K562 (cell line): ENCODE data around the gene MFAP3L.

Experiments used
- HNRNPL ChIP-seq: fragments of 200-400 bp; formaldehyde crosslinking; IDR thresholded peaks from 2 replicates; pipeline ENCODE4 v1.6.1; 2017; ENCODE audit warnings: low read depth, mild to moderate bottlenecking, low read length
- MYC ChIP-seq, 2 experiments: fragments of 250-450 bp in 1 of 2; sonication (Bioruptor Pico) in 1 of 2; IDR thresholded peaks; 2 replicates each; pipeline versions ENCODE4 v1.5.1 to v1.6.1; 2012 to 2021; ENCODE audit warnings: low read depth in 2 of 2, borderline replicate concordance in 1 of 2, improper control_type of control experiment in 1 of 2, low read length in 1 of 2, mild to moderate bottlenecking in 1 of 2, moderate library complexity in 1 of 2
- TF ChIP-seq, protein P1 (sequence below), 3 experiments: IDR thresholded peaks in 2 of 3; conservative IDR thresholded peaks in 1 of 3; 2 replicates each; pipeline ENCODE4 v1.5.1; 2011 to 2012; ENCODE audit warnings: low read length in 3 of 3, mild to moderate bottlenecking in 3 of 3, control low read depth in 2 of 3, improper control_type of control experiment in 1 of 3, inconsistent platforms in 1 of 3, low read depth in 1 of 3, mixed read lengths in 1 of 3, moderate library complexity in 1 of 3; ENCODE audit not compliant: insufficient read depth in 2 of 3

GRCh38 chr4:170007113-170007512, 19.1 kb downstream of the MFAP3L start:
- TF ChIP-seq MYC (IDR thresholded peaks at IDR 0.05; ENCODE audit: low read depth, low read length) = peak; percentile 65
- no peak for TF ChIP-seq MYC (CRISPR knock-in tag; IDR thresholded peaks at IDR 0.05; ENCODE audit: borderline replicate concordance, low read depth)
- TF ChIP-seq, protein P1, sequence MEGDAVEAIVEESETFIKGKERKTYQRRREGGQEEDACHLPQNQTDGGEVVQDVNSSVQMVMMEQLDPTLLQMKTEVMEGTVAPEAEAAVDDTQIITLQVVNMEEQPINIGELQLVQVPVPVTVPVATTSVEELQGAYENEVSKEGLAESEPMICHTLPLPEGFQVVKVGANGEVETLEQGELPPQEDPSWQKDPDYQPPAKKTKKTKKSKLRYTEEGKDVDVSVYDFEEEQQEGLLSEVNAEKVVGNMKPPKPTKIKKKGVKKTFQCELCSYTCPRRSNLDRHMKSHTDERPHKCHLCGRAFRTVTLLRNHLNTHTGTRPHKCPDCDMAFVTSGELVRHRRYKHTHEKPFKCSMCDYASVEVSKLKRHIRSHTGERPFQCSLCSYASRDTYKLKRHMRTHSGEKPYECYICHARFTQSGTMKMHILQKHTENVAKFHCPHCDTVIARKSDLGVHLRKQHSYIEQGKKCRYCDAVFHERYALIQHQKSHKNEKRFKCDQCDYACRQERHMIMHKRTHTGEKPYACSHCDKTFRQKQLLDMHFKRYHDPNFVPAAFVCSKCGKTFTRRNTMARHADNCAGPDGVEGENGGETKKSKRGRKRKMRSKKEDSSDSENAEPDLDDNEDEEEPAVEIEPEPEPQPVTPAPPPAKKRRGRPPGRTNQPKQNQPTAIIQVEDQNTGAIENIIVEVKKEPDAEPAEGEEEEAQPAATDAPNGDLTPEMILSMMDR (IDR thresholded peaks at IDR 0.05 in 2 of 3, conservative IDR thresholded peaks at IDR 0.05 in 1 of 3; ENCODE audit: insufficient read depth in 2 of 3, low read depth in 1 of 3, low read length in 3 of 3) = no peak
- no peak for TF ChIP-seq HNRNPL
